GM10248 (cell line): ENCODE measurements around the gene ADCY1.

Source experiments
- CTCF ChIA-PET: fragments of 300-600 bp; sonication (Branson Sonifier 250); formaldehyde crosslinking; extraction: SDS; loops from one replicate; lab custom pipeline; 2021; ENCODE audit warnings: antibody characterized with exemption; lab: Yijun Ruan, JAX
- POLR2A ChIA-PET: fragments of 350-650 bp; sonication (Branson Sonifier 250); formaldehyde crosslinking; extraction: SDS; loops from one replicate; lab custom pipeline; 2020; ENCODE audit warnings: antibody characterized with exemption; lab: Yijun Ruan, JAX
- DNase-seq: peaks from one replicate; pipeline ENCODE4 v3.0.0; 2012; ENCODE audit errors: extremely low spot score
- CTCF ChIP-seq: IDR thresholded peaks from 2 replicates; pipeline ENCODE4 v1.5.1; 2012; ENCODE audit warnings: mild to moderate bottlenecking, low read depth; ENCODE audit errors: extremely low read depth, missing control alignments, control extremely low read depth

Gene ADCY1

GRCh38 chr7:45708046-45708950 lies 134.1 kb downstream of the ADCY1 start:
- no peak for TF ChIP-seq CTCF

GRCh38 chr7:45709168-45710042 lies 135.2 kb downstream of the ADCY1 start:
- POLR2A ChIA-PET: no interaction called here
- CTCF ChIA-PET: interaction anchor here (1.1 to 2.3 kb wide), 2 partner anchors 10 to 45 kb away, joined by 4 to 11 read pairs; no protein-coding TSS in a partner anchor
- no peak for TF ChIP-seq CTCF
- no peak for DNase-seq

More at GRCh38 chr7:45708046-45708950, 134.1 kb downstream of the ADCY1 start:
- ChIA-PET POLR2A (no interaction called here), CTCF (interaction anchor here (2.3 kb wide), 1 partner anchor 44 kb away, joined by 11 read pairs; no protein-coding TSS in a partner anchor)
- DNase-seq: no peak

- TF ChIP-seq CTCF: no peak
- CTCF ChIA-PET: interaction anchor here (0.8 to 2.3 kb wide), 2 partner anchors 9 to 46 kb away, joined by 4 to 11 read pairs; no protein-coding TSS in a partner anchor
- POLR2A ChIA-PET: no interaction called here
Observed at GRCh38 chr7:45710271-45711160, 136.3 kb downstream of the ADCY1 start.

GRCh38 chr7:45711161-45711490 lies 137.0 kb downstream of the ADCY1 start:
- TF ChIP-seq CTCF: no peak
- CTCF ChIA-PET: interaction anchor here (0.8 kb wide), 1 partner anchor 10 kb away, joined by 4 read pairs; no protein-coding TSS in a partner anchor
- POLR2A ChIA-PET: no interaction called here
- DNase-seq: no peak

More at GRCh38 chr7:45710271-45711160, 136.3 kb downstream of the ADCY1 start:
- DNase-seq: no peak

GRCh38 chr7:45712057-45712689 lies 138.0 kb downstream of the ADCY1 start:
- ChIA-PET CTCF (no interaction called here), POLR2A (no interaction called here)
- no peak for TF ChIP-seq CTCF
- no peak for DNase-seq
